Fibroblast of skin of scalp (primary cell): Measurements from ENCODE around the gene OVOL2.
"Not testable (repeated sequence)": the region's sequence is repeated elsewhere in the genome, so short reads cannot be mapped to it uniquely, and the experiment has no call there.

Experiments
- DNase-seq: peaks from one replicate; pipeline ENCODE4 v3.0.0-alpha.2; 2013

Gene OVOL2

DNA sequence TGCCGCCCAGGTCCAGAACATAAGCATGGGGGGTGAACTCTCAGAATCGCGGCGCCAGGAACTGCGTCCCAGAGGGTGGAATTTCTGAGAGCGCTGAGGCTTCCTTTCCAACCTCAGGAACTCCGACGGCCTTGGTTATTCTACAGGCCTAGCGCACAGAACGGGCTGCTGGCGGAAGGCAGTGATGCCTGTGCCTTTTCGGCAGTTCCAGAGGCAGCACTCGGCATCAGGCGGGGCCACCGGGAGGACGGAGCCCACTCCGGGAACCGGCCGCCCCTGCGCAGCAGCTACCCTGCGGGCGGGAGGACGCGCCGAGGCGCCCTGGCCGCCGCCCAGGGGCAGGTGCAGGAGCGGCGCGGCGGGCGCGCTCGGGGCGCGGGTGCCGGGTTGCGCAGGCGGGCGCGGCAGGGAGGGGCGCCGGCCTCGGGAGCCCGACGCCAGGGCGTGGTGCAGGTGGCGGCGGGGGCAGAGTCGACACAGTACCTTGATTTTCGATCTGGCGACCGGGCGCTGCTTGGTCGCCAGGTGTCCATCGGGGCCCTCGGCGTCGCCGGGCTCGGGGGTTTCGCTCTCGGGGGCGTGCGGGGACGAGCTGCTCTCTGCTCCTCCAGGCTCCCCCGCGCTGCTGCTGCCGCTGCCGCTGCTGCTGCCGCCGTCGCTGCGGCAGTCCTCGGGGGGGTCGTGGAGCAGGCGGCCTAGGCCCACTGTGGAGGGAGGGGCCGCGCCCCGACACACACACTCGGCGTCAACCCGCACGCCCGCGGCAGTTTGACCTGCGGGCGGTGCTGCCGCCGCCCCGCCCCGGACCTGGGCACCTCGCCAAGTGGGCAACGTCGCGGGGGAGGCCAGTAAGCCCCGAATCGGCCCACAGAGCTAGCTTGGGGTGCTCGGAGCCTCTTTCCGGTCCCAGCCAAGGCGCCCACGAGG, 1.3 kb downstream of the OVOL2 start:
- DNase-seq: no peak

DNA sequence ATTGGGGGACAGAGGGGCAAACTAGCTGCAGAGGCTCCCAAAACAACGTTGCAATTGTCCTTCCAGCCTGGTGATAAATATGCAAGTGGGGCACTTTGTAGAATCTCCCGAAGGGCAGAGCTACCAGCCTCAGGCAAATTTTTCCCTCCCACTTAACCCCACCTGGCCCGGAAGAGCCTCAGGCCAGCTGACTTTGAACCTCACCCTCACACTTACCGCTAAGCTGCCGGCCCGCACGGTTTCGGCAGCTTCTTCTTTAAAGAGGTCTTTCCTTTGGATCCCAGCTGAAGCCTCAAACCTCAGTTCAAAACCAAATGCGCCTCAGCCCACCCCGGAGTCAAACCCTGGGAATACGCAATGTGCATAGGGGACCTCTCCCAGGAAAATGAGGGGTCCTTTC, 2.5 kb downstream of the OVOL2 start:
- DNase-seq: no peak

GRCh38 chr20:18052856-18053255, 4.9 kb downstream of the OVOL2 start:
- no peak for DNase-seq

- no peak for DNase-seq
These were observed 7.1 kb downstream of the OVOL2 start for GRCh38 chr20:18050628-18051027.

GRCh38 chr20:18048176-18048575, 9.5 kb downstream of the OVOL2 start:
- DNase-seq: no peak

DNA sequence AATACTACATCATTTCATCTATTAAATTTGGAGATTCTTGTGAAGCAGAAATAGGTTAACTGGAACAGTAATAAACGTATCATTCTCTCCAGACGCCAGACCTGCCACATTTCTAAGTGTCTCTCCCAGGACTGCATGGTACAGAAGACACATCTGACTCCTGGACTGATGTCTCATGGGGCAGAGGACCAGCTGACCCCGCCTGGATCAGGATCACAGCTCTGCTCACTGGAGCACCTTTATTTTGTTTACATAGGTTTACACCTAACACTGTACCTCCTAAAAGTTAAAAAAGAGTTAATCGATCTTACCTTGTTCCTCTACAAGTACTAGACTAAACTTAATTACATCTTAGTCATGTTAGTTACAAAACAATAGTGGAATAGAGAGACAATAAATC, 11.2 kb downstream of the OVOL2 start:
- no peak for DNase-seq

DNA sequence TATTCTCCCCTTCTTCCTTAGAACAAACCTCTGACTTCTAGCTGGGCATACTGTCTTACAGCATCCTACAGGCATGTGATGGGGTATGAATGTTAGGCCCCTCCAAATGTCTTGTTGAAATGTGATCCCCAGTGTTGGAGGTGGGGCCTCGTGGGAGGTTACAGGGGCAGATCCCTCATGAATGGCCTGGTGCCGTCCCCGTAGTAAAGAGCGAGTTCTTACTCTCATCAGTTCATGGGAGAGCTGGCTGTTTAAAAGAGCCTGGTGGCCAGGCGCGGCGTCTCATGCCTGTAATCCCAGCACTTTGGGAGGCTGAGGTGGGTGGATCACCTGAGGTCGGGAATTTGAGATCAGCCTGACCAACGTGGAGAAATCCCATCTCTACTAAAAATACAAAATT, 15.5 kb downstream of the OVOL2 start:
- DNase-seq: no peak

DNA sequence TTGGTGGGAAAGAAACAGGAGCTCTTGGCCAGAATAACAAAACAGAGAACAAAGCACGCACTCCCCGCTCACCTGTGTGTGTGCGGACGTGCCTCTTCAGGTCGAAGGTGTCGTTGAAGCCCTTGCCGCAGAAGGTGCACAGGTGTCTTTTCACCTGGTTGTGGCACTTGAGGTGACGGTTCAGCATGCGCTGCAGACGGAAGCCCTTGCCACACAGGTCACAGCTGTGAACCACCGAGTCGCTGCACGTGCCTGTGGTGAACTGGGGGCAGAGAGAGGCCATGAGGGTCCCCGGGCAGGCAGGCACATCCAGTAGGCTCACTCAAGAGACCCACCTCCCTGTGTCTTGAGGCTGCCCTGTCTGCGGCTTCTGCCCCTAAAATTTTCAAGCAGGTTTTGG, 16.3 kb downstream of the OVOL2 start:
- no peak for DNase-seq

DNA sequence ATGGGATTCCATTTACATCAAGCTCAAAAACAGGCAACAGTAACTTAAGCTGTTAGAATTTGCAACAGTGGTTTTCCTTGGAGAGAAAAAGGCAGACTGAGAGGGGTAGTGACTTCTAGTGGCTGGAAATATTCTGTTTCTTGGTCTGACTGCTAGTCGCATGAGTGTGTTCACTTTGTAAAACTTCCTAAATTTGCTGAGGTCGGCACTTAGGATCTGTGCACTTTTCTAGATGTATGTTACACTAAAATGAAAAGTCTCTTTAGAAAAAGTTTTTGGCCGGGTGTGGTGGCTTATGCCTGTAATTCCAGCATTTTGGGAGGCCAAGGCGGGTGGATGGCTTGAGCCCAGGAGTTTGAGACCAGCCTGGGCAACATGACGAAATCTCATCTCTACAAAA, 18.7 kb downstream of the OVOL2 start:
- no peak for DNase-seq

DNA sequence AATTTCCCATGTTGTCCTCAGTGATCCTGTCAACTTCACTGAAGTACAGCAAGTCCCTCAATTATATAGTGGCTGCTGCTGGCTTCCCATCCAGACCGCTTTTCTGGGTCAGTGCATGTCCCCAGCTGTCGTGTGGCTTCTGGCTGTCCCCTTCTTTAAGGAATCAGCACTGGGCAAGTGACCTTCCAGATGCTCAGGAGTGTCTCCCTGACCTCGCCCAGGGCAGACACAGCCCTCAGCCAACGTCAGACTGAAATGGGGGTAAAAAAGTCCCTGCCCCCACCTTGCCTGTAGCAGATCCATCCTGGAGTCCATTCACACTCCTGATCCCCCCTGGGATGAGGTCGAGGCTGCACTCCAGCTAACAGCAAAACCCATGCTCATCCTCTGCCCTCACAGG, 23.7 kb downstream of the OVOL2 start:
- no peak for DNase-seq

DNA sequence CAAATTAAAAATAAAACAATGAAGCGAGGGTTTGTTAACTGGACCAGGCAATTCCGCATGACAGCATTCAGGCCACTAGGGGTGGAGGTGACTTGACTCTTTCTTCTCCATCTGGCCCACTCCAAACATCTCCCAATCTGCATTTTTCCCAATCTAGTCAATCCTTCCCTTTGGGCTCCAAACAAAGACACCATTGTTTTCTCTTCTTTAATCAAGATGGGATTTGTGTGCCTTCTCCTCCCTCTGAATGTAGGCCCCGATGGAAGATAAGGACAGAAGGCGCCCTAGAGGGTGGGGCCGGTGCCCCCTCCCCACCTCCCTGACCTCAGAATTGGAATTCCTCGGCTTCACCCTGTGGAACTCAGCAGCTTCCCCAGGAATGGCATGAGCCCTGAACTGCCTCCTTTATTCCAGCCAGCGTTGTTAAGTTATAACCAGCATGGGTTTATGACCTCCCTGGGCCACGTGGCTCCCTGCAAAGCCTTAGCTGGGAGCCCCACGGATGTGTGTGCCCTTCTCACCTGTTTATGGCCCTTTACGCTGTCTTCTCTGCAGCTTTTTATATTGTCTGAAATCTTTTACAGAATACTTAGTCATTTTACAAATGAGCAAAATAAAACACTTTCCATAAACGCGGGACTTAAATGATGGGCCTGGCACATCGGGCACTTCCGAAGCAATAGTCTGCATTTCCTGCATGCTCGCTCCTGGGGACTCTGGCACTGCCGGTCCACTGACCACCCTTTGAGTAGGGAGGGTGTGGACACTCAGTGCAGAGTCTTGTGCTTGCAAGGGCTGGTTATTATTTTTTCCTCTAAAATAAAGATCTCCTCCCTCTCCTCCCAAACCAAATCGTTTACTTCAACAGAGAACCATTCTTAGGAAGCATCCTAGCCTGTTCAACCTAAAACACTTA, 24.5 kb downstream of the OVOL2 start:
- DNase-seq: no peak

DNA sequence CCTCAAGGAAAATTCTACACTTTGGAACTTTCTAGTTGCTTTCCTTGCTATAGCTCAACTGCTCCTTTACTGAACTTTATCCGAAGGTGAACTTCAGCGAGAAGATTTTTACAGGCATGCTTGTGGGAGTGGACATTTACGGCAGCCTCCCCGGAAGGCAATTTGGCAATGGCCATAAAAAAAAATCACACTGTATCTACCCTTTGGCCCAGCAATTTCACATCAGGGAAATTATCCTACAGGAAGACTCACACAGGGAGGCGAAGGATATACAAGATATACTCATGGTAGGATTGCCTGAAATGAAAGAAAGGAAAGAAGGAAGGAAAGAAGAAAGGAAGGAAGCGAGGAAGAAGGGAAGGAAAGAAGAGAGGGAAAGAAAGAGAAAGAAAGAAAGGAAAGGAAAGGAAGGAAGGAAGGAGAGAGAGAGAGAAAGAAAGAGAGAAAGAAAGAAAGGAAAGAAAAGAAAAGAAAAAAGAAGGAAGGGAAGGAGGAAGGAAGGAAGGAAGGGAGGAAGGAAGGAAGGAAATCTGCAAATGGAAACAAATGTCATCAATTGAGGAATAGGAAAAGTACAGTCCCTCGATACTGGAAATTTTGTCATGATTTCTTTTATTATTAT, 25.7 kb downstream of the OVOL2 start:
- DNase-seq: no peak

GRCh38 chr20:18031050-18031449, 26.7 kb downstream of the OVOL2 start:
- DNase-seq: no peak

- no peak for DNase-seq
These were observed 27.7 kb downstream of the OVOL2 start for GRCh38 chr20:18030020-18030419.

GRCh38 chr20:18027011-18027410, 30.7 kb downstream of the OVOL2 start:
- DNase-seq: not testable (repeated sequence)

GRCh38 chr20:18024606-18025127, 33.0 kb downstream of the OVOL2 start:
- no peak for DNase-seq

DNA sequence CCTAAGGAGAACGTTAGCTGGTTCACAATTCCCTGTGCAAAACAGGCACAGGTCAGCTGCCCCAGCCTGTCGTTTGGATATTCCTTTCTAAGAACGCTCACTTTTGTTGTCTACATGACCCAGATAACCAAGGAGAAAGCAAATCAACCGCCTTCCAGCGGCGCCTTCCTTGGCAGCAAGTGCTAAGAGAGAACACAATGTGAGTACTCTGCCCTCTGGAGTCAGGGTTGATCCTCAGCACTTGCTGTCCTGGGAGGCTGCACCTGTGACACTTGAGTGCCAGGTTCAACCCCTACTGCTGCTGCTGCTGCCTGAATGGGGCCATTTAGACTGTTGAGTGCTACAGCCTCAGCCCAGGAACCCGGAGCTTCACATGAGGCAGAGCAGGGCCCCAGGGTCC, 36.8 kb downstream of the OVOL2 start:
- DNase-seq: no peak

GRCh38 chr20:18019068-18019467, 38.6 kb downstream of the OVOL2 start:
- DNase-seq: no peak

DNA sequence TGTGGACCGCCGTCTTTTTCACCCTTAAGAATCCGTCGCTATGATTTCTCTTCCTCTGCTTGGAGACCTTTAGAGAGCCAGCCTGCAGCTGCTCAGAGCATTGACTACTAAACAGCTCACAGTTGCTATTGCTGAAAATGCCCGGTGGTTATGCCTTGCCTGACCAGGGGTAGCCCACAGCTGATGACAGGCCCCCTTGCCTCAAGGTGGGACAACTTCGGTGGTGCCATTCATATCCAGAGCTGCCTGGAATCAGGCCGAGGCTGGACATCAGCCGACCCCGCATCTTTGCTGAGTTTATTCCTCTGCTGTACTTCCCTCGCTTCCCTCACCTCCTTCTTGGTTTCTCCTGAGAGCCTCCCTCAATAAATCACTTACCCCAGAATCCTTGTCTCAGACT, 39.6 kb downstream of the OVOL2 start:
- no peak for DNase-seq

DNA sequence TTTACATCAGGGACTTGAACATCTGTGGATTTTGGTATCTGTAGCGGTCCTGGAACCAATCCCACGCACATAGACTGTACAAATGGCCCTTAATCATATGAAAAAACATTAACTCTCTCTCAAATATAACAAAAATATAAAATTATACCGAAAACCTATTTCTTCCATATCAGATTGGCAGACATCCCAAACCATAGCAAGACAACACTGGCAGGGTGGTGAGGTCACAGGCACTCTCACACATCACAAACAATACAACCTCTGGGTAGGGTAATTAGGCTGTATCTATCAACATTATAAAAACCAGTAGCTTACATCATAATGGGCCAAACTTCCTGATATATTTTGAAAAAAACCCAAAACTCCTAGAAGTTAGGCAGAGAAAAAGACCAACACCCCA, 40.9 kb downstream of the OVOL2 start:
- DNase-seq: no peak

- no peak for DNase-seq
These were observed 43.3 kb downstream of the OVOL2 start for GRCh38 chr20:18014411-18014810.

- no peak for DNase-seq
These were observed 44.8 kb downstream of the OVOL2 start for GRCh38 chr20:18012901-18013300.
